ENCODE measurements around the gene RAD18.

GRCh38 chr3:8869613-8870012 lies 93.7 kb downstream of the RAD18 start:
- TF ChIP-seq CTCF (IDR thresholded peaks at IDR 0.05): no peak
- no peak for TF ChIP-seq POLR2AphosphoS5 (IDR thresholded peaks at IDR 0.05)
- no peak for TF ChIP-seq POLR2A (IDR thresholded peaks at IDR 0.05)

Measured in sigmoid colon (tissue), 4 donors.